ENCODE results near the gene PPM1A. TPM values are rescaled to one million over a fixed set of nuclear protein-coding genes. Genes with fewer than 3 reads are reported as not detected.

The PPM1A gene
- total RNA-seq (2014; rRNA removed), result 69.3 and 69.4 TPM in 2 replicates
- Bru-seq, nascent RNA, result percentile 94 among the genes with signal in this experiment
- BruChase-seq, experiment 1, labeled RNA remaining after a 6-hour chase, result percentile 92 among the genes with signal in this experiment
- percentile 94 among the genes with signal in this experiment for BruChase-seq, experiment 2, labeled RNA remaining after a 2-hour chase
- long read RNA-seq, full-length matches to known transcripts, result 197 of 280 reads
- long read RNA-seq, partial matches to known transcripts, result 29 of 280 reads
- long read RNA-seq, other reads (novel, unspliced or antisense), result 54 of 280 reads

GRCh38 chr14:60248697-60249318 lies at the start of gene PPM1A:
TSS of gene PPM1A (plus strand) at chr14:60249221. CDS start at chr14:60282704, 33,483 bp downstream.
- H3K79me2 ChIP-seq (ENCODE audit: low read length), result peaks cover 40% of the 10 kb centered on the region
- intact Hi-C loops (cut with micrococcal nuclease), result loop anchor here (1.0 to 10.0 kb wide), 7 partner anchors 26 to 767 kb away; partner anchors contain the start of genes JKAMP, L3HYPDH and PCNX4
- H3K36me3 ChIP-seq (ENCODE audit: low read depth, low read length), result no peaks in the 10 kb centered on the region
- H3F3A ChIP-seq (ENCODE audit: low read length, unreplicated experiment), result no peaks in the 10 kb centered on the region
- DNase-seq (peak; percentile 100), ATAC-seq (peak; percentile 70)
- peak within 1 kb of the TSS; percentile 84 for H3K4me2 ChIP-seq (ENCODE audit: low read length)
- peak within 1 kb of the TSS; percentile 69 for H3K4me3 ChIP-seq (ENCODE audit: low read length)
- TF ChIP-seq EZH2phosphoT487 (IDR thresholded peaks at IDR 0.05; ENCODE audit: borderline replicate concordance, low read length) (no peak), CTCF (conservative IDR thresholded peaks at IDR 0.05; ENCODE audit: low read depth, low read length) (no peak), EZH2 (IDR thresholded peaks at IDR 0.05; ENCODE audit: low read length, unreplicated experiment) (no peak)
- CTCF ChIA-PET, result interaction anchor here (0.5 to 1.8 kb wide), 9 partner anchors 8 to 136 kb away, joined by 3 to 13 read pairs (median 4); no protein-coding TSS in a partner anchor
- peak within 1 kb of the TSS; percentile 87 for H3K27ac ChIP-seq (ENCODE audit: low read length)
- H3K27me3 ChIP-seq (ENCODE audit: low read length), result no peaks in the 10 kb centered on the region
- no peaks in the 10 kb centered on the region for H3K9me2 ChIP-seq (replicated peaks; ENCODE audit: low read length)
- no peaks in the 10 kb centered on the region for H3K9me3 ChIP-seq (ENCODE audit: low read length)
- BruUV-seq (replicated peaks), result no TSS peak
- H3K9ac ChIP-seq (ENCODE audit: low read length), result peak within 1 kb of the TSS; percentile 90
- H2AFZ ChIP-seq (ENCODE audit: low read length), result peak within 1 kb of the TSS; percentile 77
- H3K4me1 ChIP-seq (ENCODE audit: insufficient read depth, low read length), result peaks cover 30% of the 10 kb centered on the region
- peaks cover 31% of the 10 kb centered on the region for H4K20me1 ChIP-seq (ENCODE audit: low read length)
- POLR2A ChIA-PET (ENCODE audit: unreplicated experiment), result interaction anchor here (0.5 to 1.0 kb wide), 21 partner anchors 9 to 1680 kb away, joined by 3 to 23 read pairs (median 4); partner anchors contain the start of gene PCNX4

- Histone ChIP-seq H3K9me2 (replicated peaks; ENCODE audit: low read length) (no peaks in the 10 kb centered on the region), H3K4me2 (ENCODE audit: low read length) (no peak overlapping the region), H3F3A (ENCODE audit: low read length, unreplicated experiment) (peaks cover 3% of the 10 kb centered on the region), H3K36me3 (ENCODE audit: low read depth, low read length) (no peaks in the 10 kb centered on the region), H3K4me3 (ENCODE audit: low read length) (no peak overlapping the region), H3K9ac (ENCODE audit: low read length) (no peak overlapping the region), H3K79me2 (ENCODE audit: low read length) (no peaks in the 10 kb centered on the region), H3K27ac (ENCODE audit: low read length) (no peak overlapping the region), H3K9me3 (ENCODE audit: low read length) (no peaks in the 10 kb centered on the region), H3K4me1 (ENCODE audit: insufficient read depth, low read length) (peaks cover 26% of the 10 kb centered on the region), H2AFZ (ENCODE audit: low read length) (no peak overlapping the region), H3K27me3 (ENCODE audit: low read length) (peaks cover 7% of the 10 kb centered on the region), H4K20me1 (ENCODE audit: low read length) (no peaks in the 10 kb centered on the region)
- intact Hi-C loops (cut with micrococcal nuclease), result loop anchor here (5.0 kb wide), 2 partner anchors 48 to 148 kb away; partner anchors contain the start of gene PPM1A
- POLR2A ChIA-PET (ENCODE audit: unreplicated experiment), result no interaction called here
- CTCF ChIA-PET, result interaction anchor here (1.1 kb wide), 1 partner anchor 67 kb away, joined by 6 read pairs; no protein-coding TSS in a partner anchor
- BruUV-seq (replicated peaks), result no TSS peak
- no peak for ATAC-seq
- DNase-seq, result no peak
- no peak for TF ChIP-seq CTCF (conservative IDR thresholded peaks at IDR 0.05; ENCODE audit: low read depth, low read length)
- TF ChIP-seq EZH2phosphoT487 (IDR thresholded peaks at IDR 0.05; ENCODE audit: borderline replicate concordance, low read length), result no peak
- no peak for TF ChIP-seq EZH2 (IDR thresholded peaks at IDR 0.05; ENCODE audit: low read length, unreplicated experiment)
Observed at GRCh38 chr14:60199321-60199720, 49.7 kb upstream of the PPM1A start.

Measured in PC-3 (cell line).